Measurements from ENCODE around the gene ATAD1. TPM values are rescaled to one million over a fixed set of nuclear protein-coding genes. Genes with fewer than 3 reads are reported as not detected.
"Not testable (repeated sequence)": the region's sequence is repeated elsewhere in the genome, so short reads cannot be mapped to it uniquely, and the experiment has no call there.

The ATAD1 gene
- total RNA-seq, 1 experiment from 2014 or later = 0.81 TPM

GRCh38 chr10:87803831-87804230 lies 14.2 kb downstream of the ATAD1 start:
- no peak for DNase-seq (ENCODE audit: low spot score)

DNA sequence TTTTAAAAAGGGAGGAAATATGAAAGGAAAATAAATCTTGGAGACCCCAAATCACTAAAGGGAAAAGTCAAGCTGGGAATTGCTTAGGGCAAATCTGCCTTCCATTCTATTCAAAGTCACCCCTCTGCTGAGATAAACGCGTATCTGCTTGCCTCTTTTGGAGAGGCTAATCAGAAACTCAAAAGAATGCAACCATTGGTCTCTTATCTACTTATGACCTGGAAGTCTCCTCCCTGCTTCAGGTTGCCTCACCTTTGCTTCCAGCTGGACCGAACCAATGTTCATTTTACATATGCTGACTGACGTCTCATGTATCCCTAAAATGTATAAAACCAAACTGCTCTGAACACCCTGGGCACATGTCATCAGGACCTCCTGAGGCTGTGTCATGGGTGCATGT lies 14.7 kb downstream of the ATAD1 start:
- DNase-seq (ENCODE audit: low spot score) = peak; percentile 0

GRCh38 chr10:87801813-87802435 lies 16.1 kb downstream of the ATAD1 start:
- DNase-seq (ENCODE audit: low spot score) = not testable (repeated sequence)

DNA sequence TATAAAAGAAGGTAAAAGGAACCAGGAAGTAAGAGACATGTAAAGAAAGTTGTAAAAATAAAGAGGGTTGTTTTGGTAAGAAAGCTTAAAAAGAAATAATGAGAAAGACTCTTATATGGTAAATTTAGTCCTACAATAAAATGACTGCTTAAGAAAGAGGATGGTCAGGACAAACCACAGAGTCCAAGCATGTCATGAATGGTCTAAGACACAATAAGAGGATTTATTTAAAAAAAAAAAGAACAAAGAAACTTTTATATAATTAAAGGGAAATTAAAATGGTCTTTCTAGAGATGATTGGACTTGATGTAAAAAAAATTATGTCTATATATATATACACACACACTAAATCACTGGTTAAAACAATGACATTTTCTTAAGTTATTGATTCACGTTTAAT lies 18.2 kb downstream of the ATAD1 start:
- no peak for DNase-seq (ENCODE audit: low spot score)

DNA sequence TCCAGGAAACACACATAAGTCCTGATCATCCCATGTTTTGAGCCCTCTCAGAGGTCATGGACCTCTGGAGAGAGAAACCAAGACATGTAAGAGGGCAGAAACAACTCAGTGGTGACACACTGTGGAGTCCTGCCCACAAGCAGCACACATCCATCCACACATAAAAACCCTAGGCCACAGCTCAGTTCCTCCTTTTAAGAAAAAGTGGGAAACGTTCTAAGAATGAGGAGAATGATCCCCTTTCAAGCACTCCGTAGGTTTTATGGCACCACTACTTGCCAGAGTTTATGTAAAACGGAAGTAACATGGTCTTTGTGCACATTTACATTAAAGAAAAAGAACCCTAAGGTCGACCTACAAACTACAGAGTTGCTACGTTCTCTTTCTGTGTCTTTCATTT lies 19.9 kb downstream of the ATAD1 start:
- DNase-seq (ENCODE audit: low spot score) = no peak

- no peak for DNase-seq (ENCODE audit: low spot score)
These were observed 23.7 kb downstream of the ATAD1 start for GRCh38 chr10:87794285-87794684.

GRCh38 chr10:87790185-87790584 lies 27.8 kb downstream of the ATAD1 start:
- DNase-seq (ENCODE audit: low spot score) = no peak

DNA sequence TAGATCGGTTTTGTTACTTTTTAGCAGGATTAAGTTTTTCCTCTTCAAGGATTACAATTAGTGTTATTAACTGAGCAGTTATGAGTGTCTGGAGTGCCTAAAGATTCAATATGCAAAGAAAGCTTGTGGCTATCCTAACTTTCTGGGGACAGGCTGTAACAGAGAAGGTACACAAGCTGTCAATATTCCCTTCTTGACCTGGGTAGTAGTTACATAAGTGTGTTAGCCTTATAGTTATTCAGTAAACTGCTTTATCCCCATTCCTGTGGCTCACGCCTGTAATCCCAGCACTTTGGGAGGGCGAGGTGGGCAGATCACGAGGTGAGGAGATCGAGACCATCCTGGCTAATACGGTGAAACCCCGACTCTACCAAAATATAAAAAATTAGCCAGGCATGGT lies 31.6 kb downstream of the ATAD1 start:
- DNase-seq (ENCODE audit: low spot score) = no peak

- DNase-seq (ENCODE audit: low spot score) = no peak
These were observed 35.3 kb downstream of the ATAD1 start for GRCh38 chr10:87782721-87783120.

DNA sequence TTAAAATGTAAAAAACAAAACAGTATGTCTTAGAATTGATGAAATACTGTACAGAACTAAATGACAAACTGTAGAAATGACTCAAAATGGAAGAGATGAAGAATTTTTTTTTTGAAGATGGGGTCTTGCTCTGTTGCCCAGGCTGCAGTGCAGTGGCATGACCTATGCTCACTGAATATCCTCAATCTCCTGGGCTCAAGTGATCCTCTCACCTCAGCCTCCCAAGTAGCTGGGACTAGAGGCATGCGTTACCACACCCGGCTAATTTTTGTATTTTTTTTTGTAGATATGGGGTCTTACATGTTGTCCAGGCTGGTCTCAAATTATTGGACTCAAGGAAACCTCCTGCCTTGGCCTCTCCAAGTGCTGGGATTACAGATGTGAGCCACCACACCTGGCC lies 36.5 kb downstream of the ATAD1 start:
- DNase-seq (ENCODE audit: low spot score) = no peak

- DNase-seq (ENCODE audit: low spot score) = no peak
These were observed 41.7 kb downstream of the ATAD1 start for GRCh38 chr10:87776328-87776727.

- DNase-seq (ENCODE audit: low spot score) = no peak
These were observed 42.3 kb downstream of the ATAD1 start for GRCh38 chr10:87775766-87776165.

DNA sequence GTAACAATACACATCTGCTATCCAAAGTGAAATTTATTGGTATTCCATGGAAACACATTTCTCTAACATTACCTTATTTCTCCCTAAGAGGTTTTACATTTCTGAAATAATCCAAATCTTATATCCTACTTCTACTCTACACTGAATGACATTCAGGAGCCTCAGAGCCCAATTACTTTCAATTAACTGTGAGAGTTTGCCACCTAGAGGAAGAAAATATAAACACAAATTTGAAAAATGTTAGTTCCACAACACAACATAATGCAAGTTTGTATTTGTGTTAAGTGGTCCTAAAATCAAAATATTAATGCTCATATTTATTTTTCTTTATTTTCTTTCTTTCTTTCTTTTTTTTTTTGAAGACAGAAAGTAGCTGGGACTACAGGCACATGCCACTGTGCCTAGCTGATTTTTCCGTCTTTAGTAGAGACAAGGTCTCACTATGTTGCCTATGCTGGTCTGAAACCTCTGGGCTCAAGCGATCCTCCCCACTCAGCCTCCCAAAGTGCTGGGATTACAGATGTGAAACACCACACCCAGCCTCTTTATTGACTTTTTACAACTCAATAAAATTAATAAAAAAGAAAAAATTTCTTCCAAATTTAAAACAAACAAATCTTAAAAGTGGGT lies 46.0 kb downstream of the ATAD1 start:
- DNase-seq (ENCODE audit: low spot score) = no peak

- peak; percentile 43 for DNase-seq (ENCODE audit: low spot score)
These were observed 50.8 kb downstream of the ATAD1 start for GRCh38 chr10:87767253-87767652.

DNA sequence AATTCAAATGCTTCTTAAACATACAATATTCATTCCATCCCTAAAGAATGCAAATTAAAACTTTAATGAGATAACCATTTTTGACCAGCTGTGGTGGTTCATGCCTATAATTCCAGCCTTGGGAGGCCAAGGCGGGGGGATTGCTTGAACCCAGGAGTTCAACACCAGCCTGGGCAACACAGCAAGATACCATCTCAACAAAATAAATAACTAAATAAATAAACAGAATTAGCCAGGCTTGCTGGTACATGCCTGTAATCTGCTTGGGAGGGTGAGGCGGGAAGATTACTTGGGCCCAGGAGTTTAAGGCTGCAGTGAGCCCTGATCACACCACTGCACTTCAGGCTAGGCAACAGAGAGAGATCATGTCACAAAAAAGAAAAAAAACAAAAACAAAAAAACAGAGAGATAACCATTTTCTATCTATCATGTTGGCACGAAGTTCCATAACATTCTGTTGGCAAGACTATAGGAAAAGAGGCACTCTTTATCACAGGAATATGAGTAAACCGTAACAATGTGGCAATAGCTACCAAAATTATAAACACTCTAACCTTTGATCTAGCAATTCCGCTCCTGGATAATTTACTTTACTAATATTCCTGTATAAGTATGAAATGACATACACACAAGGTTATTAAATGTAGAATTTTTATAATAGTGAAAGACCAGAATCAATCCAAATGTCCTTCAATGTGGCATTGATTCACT lies 52.2 kb downstream of the ATAD1 start:
- DNase-seq (ENCODE audit: low spot score) = peak; percentile 0

- DNase-seq (ENCODE audit: low spot score) = peak; percentile 0
These were observed 53.7 kb downstream of the ATAD1 start for GRCh38 chr10:87764072-87764934.

DNA sequence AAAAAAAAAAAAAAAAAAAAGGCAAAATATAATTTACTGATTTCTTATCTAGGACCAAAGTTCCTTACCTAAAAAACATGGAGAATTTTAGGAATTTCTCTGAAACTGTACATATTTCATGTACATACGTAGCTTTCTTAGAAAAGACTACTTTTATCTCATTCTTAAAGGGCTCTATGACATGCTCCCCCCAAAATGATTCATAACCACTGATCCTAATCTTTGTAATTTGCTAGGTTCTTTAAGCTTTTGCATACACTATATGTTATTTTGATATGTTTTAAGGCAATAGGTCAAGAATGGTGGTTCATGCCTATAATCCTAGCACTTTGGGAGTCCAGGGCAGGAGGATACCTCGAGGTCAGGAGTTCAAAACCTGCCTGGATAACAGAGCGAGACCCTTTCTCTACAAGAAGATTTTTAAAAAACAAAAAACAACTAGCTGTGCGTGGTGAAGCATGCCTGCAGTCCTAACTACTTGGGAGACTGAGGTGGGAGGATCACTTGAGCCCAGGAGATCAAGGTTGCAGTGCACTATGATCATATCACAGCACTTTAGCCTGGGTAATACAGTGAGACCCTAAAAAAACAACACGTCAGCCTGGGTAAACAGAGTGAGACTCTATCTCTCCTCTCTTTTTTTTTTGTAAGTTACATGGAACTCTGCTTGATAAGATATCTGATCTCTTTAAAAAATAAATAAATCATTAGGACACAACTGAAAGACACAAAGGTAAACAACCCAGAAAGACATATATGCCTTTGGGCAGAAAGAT lies 54.8 kb downstream of the ATAD1 start:
- peak; percentile 1 for DNase-seq (ENCODE audit: low spot score)

DNA sequence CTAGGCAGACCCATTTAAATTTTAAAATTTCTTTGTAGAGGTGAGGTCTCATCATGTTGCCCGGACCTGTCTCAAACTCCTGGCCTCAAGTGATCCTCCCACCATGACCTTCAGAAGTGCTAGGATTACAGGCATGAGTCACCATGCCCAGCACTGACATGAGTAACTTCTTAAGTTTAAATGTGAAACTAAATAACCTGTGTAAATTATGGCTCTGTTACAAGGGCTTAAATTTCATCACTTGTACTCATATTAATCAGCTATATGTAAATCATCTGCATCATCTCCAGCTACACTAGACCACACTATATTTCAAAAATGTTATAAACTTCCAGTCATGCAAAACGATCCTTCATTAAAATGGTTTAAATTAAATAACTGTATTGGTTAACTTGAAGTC lies 56.1 kb downstream of the ATAD1 start:
- peak; percentile 69 for DNase-seq (ENCODE audit: low spot score)

GRCh38 chr10:87761153-87761552 lies 56.9 kb downstream of the ATAD1 start:
- DNase-seq (ENCODE audit: low spot score) = peak; percentile 1

DNA sequence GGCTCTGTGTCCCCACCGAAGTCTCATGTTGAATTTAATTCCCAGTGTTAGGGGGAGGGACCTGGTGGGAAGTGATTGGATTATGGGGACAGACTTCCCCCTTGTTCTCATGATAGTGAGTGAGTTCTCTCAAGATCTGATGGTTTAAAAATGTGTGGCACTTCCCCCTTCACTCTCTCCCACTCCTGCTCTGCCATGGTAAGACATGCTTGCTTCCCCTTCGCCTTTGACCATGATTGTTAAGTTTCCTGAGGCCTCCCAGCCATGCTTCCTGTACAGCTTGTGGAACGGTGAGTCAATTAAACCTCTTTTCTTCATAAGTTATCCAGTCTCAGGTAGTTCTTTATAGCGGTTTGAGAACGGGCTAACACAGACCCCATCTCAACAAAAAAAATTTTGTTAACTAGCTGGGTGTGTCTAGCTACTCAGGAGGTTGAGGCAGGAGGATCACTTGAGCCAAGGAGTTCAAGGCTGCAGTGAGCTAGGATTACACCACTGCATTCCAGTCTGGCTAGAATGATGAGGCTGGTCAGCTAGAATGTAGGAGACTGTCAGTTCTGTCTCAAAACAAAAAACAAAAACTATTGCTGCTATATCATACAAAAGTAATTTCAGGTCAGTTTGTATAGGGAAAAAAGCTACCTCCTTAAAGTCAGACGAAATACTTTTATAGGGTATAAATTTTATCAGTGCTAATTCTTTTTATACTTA lies 57.7 kb downstream of the ATAD1 start:
- DNase-seq (ENCODE audit: low spot score) = peak; percentile 1

DNA sequence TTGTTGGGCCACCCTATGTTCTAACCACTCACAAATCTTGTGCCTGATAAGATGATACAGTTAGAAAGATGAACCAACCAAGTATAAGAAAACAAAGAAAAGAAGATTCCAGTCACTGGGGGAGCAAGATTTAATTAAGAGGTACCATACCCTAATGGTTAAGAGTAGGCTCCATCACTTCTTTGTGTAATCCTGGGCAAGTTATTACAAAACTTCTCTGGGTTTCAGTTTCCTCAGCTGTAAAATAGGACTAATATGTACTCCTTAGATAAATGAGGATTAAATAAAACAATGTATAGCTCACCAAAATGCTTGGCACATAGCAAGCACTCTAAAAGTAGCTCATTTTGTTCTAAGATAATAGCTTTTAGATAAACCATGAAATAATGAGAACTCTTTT lies 58.5 kb downstream of the ATAD1 start:
- no peak for DNase-seq (ENCODE audit: low spot score)

Data from H4 (cell line).